ENCODE measurements around the gene ZNF841. TPM values are rescaled to one million over a fixed set of nuclear protein-coding genes. Genes with fewer than 3 reads are reported as not detected.
A peak's percentile ranks its signal among the peaks of the same experiment; 100 is the strongest.
"Not testable (repeated sequence)": the region's sequence is repeated elsewhere in the genome, so short reads cannot be mapped to it uniquely, and the experiment has no call there.

Gene ZNF841
- total RNA-seq, 1 donor from 2014 or later, result 19.8 TPM

- Histone ChIP-seq H3K27ac (ENCODE audit: low read depth, low read length) (no peak overlapping the region), H3K9me3 (ENCODE audit: control insufficient read depth in 3 of 3, low read length in 3 of 3) (peaks cover 24 to 54% (median 44%) of the 10 kb centered on the region in 3 donors), H3K9ac (ENCODE audit: low read depth in 1 of 3, low read length in 3 of 3) (no peak overlapping the region), H3K4me1 (ENCODE audit: control insufficient read depth in 3 of 3, insufficient read depth in 3 of 3, low read length in 3 of 3) (no peaks in the 10 kb centered on the region), H3K36me3 (ENCODE audit: control insufficient read depth in 3 of 3, insufficient read depth in 3 of 3, low read length in 3 of 3) (peaks cover 51 to 61% (median 60%) of the 10 kb centered on the region in 3 donors), H3K4me3 (ENCODE audit: low read length in 3 of 3) (peak overlapping the region in 1 of 3 donors; percentile 59), H3K27me3 (ENCODE audit: control insufficient read depth in 3 of 3, insufficient read depth in 3 of 3, low read length in 3 of 3) (no peaks in the 10 kb centered on the region)
These were observed 61.4 kb downstream of the ZNF841 start for GRCh38 chr19:52034051-52034728.

GRCh38 chr19:52028780-52029123 is 66.8 kb downstream of the ZNF841 start:
- Histone ChIP-seq H3K9me3 (ENCODE audit: control insufficient read depth in 3 of 3, low read length in 3 of 3) (peaks cover 9 to 25% (median 18%) of the 10 kb centered on the region in 3 donors), H3K9ac (ENCODE audit: low read depth in 1 of 3, low read length in 3 of 3) (peak overlapping the region; percentile 96 to 98 (median 97)), H3K4me3 (ENCODE audit: low read length in 3 of 3) (peak overlapping the region; percentile 95 to 99 (median 96)), H3K27ac (ENCODE audit: low read depth, low read length) (peak overlapping the region; percentile 94), H3K27me3 (ENCODE audit: control insufficient read depth in 3 of 3, insufficient read depth in 3 of 3, low read length in 3 of 3) (no peaks in the 10 kb centered on the region), H3K4me1 (ENCODE audit: control insufficient read depth in 3 of 3, insufficient read depth in 3 of 3, low read length in 3 of 3) (peaks cover 0 to 18% (median 6%) of the 10 kb centered on the region in 3 donors), H3K36me3 (ENCODE audit: control insufficient read depth in 3 of 3, insufficient read depth in 3 of 3, low read length in 3 of 3) (peaks cover 22 to 36% (median 30%) of the 10 kb centered on the region in 3 donors)

- no peaks in the 10 kb centered on the region for H3K27me3 ChIP-seq (ENCODE audit: control insufficient read depth in 3 of 3, insufficient read depth in 3 of 3, low read length in 3 of 3)
- H3K4me3 ChIP-seq (ENCODE audit: low read length in 3 of 3), result peak within 1 kb of the TSS; percentile 95 to 99 (median 96)
- H3K9me3 ChIP-seq (ENCODE audit: control insufficient read depth in 3 of 3, low read length in 3 of 3), result peaks cover 4 to 23% (median 13%) of the 10 kb centered on the region in 3 donors
- peak within 1 kb of the TSS; percentile 94 for H3K27ac ChIP-seq (ENCODE audit: low read depth, low read length)
- peaks cover 25 to 36% (median 30%) of the 10 kb centered on the region in 3 donors for H3K36me3 ChIP-seq (ENCODE audit: control insufficient read depth in 3 of 3, insufficient read depth in 3 of 3, low read length in 3 of 3)
- H3K4me1 ChIP-seq (ENCODE audit: control insufficient read depth in 3 of 3, insufficient read depth in 3 of 3, low read length in 3 of 3), result peaks cover 0 to 18% (median 6%) of the 10 kb centered on the region in 3 donors
- H3K9ac ChIP-seq (ENCODE audit: low read depth in 1 of 3, low read length in 3 of 3), result peak within 1 kb of the TSS; percentile 96 to 98 (median 97)
These were observed 67.4 kb downstream of the ZNF841 start, which contains the start of gene ZNF614 for GRCh38 chr19:52028027-52028779. TSS of gene ZNF614 (minus strand) at chr19:52028379. CDS start at chr19:52025745, 2,634 bp downstream.

- Histone ChIP-seq H3K4me1 (ENCODE audit: control insufficient read depth in 3 of 3, insufficient read depth in 3 of 3, low read length in 3 of 3) (peaks cover 0 to 18% (median 6%) of the 10 kb centered on the region in 3 donors), H3K9me3 (ENCODE audit: control insufficient read depth in 3 of 3, low read length in 3 of 3) (peaks cover 2 to 24% (median 7%) of the 10 kb centered on the region in 3 donors), H3K36me3 (ENCODE audit: control insufficient read depth in 3 of 3, insufficient read depth in 3 of 3, low read length in 3 of 3) (peaks cover 28 to 39% (median 35%) of the 10 kb centered on the region in 3 donors)
- H3K27me3 ChIP-seq (ENCODE audit: control insufficient read depth in 3 of 3, insufficient read depth in 3 of 3, low read length in 3 of 3); H3K27ac ChIP-seq (ENCODE audit: low read depth, low read length); H3K4me3 ChIP-seq (ENCODE audit: low read length in 3 of 3); H3K9ac ChIP-seq (ENCODE audit: low read depth in 1 of 3, low read length in 3 of 3): not testable (repeated sequence)
These were observed 69.1 kb downstream of the ZNF841 start for GRCh38 chr19:52026255-52026990.

- Histone ChIP-seq H3K9me3 (ENCODE audit: control insufficient read depth in 3 of 3, low read length in 3 of 3) (peaks cover 0 to 37% (median 0%) of the 10 kb centered on the region in 3 donors), H3K36me3 (ENCODE audit: control insufficient read depth in 3 of 3, insufficient read depth in 3 of 3, low read length in 3 of 3) (peaks cover 42 to 58% (median 54%) of the 10 kb centered on the region in 3 donors), H3K4me1 (ENCODE audit: control insufficient read depth in 3 of 3, insufficient read depth in 3 of 3, low read length in 3 of 3) (peaks cover 0 to 18% (median 6%) of the 10 kb centered on the region in 3 donors)
- not testable (repeated sequence) for H3K9ac ChIP-seq (ENCODE audit: low read depth in 1 of 3, low read length in 3 of 3); H3K27ac ChIP-seq (ENCODE audit: low read depth, low read length); H3K27me3 ChIP-seq (ENCODE audit: control insufficient read depth in 3 of 3, insufficient read depth in 3 of 3, low read length in 3 of 3); H3K4me3 ChIP-seq (ENCODE audit: low read length in 3 of 3)
These were observed 71.1 kb downstream of the ZNF841 start for GRCh38 chr19:52024478-52024877.

- no peak overlapping the region for H3K4me3 ChIP-seq (ENCODE audit: low read length in 3 of 3)
- no peaks in the 10 kb centered on the region for H3K27me3 ChIP-seq (ENCODE audit: control insufficient read depth in 3 of 3, insufficient read depth in 3 of 3, low read length in 3 of 3)
- H3K9ac ChIP-seq (ENCODE audit: low read depth in 1 of 3, low read length in 3 of 3), result no peak overlapping the region
- H3K4me1 ChIP-seq (ENCODE audit: control insufficient read depth in 3 of 3, insufficient read depth in 3 of 3, low read length in 3 of 3), result peaks cover 0 to 3% (median 2%) of the 10 kb centered on the region in 3 donors
- H3K36me3 ChIP-seq (ENCODE audit: control insufficient read depth in 3 of 3, insufficient read depth in 3 of 3, low read length in 3 of 3), result peaks cover 54 to 78% (median 75%) of the 10 kb centered on the region in 3 donors
- H3K9me3 ChIP-seq (ENCODE audit: control insufficient read depth in 3 of 3, low read length in 3 of 3), result peaks cover 0 to 49% (median 10%) of the 10 kb centered on the region in 3 donors
- H3K27ac ChIP-seq (ENCODE audit: low read depth, low read length), result no peak overlapping the region
These were observed 73.4 kb downstream of the ZNF841 start for GRCh38 chr19:52022193-52022592.

GRCh38 chr19:52020506-52020905 is 75.1 kb downstream of the ZNF841 start:
- Histone ChIP-seq H3K9ac (ENCODE audit: low read depth in 1 of 3, low read length in 3 of 3) (no peak overlapping the region), H3K27me3 (ENCODE audit: control insufficient read depth in 3 of 3, insufficient read depth in 3 of 3, low read length in 3 of 3) (no peaks in the 10 kb centered on the region), H3K4me3 (ENCODE audit: low read length in 3 of 3) (peak overlapping the region in 1 of 3 donors; percentile 38), H3K9me3 (ENCODE audit: control insufficient read depth in 3 of 3, low read length in 3 of 3) (peaks cover 0 to 61% (median 18%) of the 10 kb centered on the region in 3 donors), H3K36me3 (ENCODE audit: control insufficient read depth in 3 of 3, insufficient read depth in 3 of 3, low read length in 3 of 3) (peaks cover 71 to 90% (median 87%) of the 10 kb centered on the region in 3 donors), H3K4me1 (ENCODE audit: control insufficient read depth in 3 of 3, insufficient read depth in 3 of 3, low read length in 3 of 3) (no peaks in the 10 kb centered on the region), H3K27ac (ENCODE audit: low read depth, low read length) (no peak overlapping the region)

Small RNAs within 50 kb of the gene (small RNA-seq; reads per million reads assigned to genes)
- gene RPL37P23, result not detected

Other genes with a start within 250 kb of the ZNF841 start
- gene ZNF577, start 207.8 kb downstream of the ZNF841 start, total RNA-seq, result 11.0 TPM
- 15.7 TPM for gene ZNF649, start 190.7 kb downstream of the ZNF841 start, total RNA-seq
- gene ZNF613, start 168.3 kb downstream of the ZNF841 start, total RNA-seq, result 5.2 TPM
- gene ZNF350, start 108.9 kb downstream of the ZNF841 start, total RNA-seq, result 10.4 TPM
- gene ZNF615, start 87.6 kb downstream of the ZNF841 start, total RNA-seq, result 8.4 TPM
- gene ZNF614, start 67.4 kb downstream of the ZNF841 start, total RNA-seq, result 7.8 TPM
- gene ZNF432, start 46.9 kb downstream of the ZNF841 start, total RNA-seq, result 11.5 TPM
- 6.8 TPM for gene ZNF616, start 44.2 kb upstream of the ZNF841 start, total RNA-seq
- 5.7 TPM for gene ZNF836, start 75.9 kb upstream of the ZNF841 start, total RNA-seq
- 65.8 TPM for gene PPP2R1A, start 94.3 kb upstream of the ZNF841 start, total RNA-seq
- 8.4 TPM for gene ZNF766, start 173.8 kb upstream of the ZNF841 start, total RNA-seq
- 2.6 TPM for gene ZNF480, start 201.4 kb upstream of the ZNF841 start, total RNA-seq
- 5.7 TPM for gene ZNF610, start 240.5 kb upstream of the ZNF841 start, total RNA-seq

Measured in skeletal muscle tissue (tissue), 5 donors.